Coronary artery (tissue), 2 donors: ENCODE measurements around the gene PAPSS1.

ENCODE experiments used
- DNase-seq: peaks from one replicate; pipeline ENCODE4 v3.0.0-alpha.2; 2017; ENCODE audit warnings: low spot score
- H3K27ac ChIP-seq, 2 donors: fragments of 200-600 bp; sonication (generic); one replicate each; pipeline ENCODE4 v1.5.1; 2016 to 2019
- H3K4me3 ChIP-seq: fragments of 200-600 bp; sonication (generic); 2 replicates; pipeline ENCODE4 v1.5.1; 2016; ENCODE audit warnings: mild to moderate bottlenecking, moderate library complexity
- TF ChIP-seq, protein P1 (sequence below): fragments of 200-600 bp; sonication (generic); IDR thresholded peaks from one replicate; pipeline ENCODE4 v1.5.1; 2019; ENCODE audit warnings: antibody characterized with exemption

The PAPSS1 gene

DNA sequence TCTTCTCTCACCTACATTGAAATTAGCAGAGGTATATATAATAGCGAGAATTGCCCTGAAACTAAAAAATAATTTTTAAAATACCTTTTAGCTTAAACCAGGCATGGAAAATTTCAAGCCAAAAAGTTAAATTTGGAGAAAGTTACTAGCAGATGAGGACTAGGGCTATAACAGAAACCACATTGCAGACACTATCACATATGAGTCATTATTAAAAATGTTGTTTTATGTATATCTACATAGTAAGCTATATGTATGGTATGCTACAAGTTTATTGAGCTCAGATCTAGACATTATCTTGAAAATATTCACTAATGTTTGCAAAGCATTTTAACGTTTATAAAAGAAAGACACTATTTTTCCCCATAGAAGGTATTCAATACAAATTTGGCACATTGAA lies 147.8 kb downstream of the PAPSS1 start:
- DNase-seq = no peak
- no peak overlapping the region for H3K4me3 ChIP-seq
- H3K27ac ChIP-seq = no peak overlapping the region
- TF ChIP-seq, protein P1, sequence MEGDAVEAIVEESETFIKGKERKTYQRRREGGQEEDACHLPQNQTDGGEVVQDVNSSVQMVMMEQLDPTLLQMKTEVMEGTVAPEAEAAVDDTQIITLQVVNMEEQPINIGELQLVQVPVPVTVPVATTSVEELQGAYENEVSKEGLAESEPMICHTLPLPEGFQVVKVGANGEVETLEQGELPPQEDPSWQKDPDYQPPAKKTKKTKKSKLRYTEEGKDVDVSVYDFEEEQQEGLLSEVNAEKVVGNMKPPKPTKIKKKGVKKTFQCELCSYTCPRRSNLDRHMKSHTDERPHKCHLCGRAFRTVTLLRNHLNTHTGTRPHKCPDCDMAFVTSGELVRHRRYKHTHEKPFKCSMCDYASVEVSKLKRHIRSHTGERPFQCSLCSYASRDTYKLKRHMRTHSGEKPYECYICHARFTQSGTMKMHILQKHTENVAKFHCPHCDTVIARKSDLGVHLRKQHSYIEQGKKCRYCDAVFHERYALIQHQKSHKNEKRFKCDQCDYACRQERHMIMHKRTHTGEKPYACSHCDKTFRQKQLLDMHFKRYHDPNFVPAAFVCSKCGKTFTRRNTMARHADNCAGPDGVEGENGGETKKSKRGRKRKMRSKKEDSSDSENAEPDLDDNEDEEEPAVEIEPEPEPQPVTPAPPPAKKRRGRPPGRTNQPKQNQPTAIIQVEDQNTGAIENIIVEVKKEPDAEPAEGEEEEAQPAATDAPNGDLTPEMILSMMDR = no peak

GRCh38 chr4:107570952-107571351 lies 149.1 kb downstream of the PAPSS1 start:
- no peak overlapping the region for H3K27ac ChIP-seq
- no peak for DNase-seq
- H3K4me3 ChIP-seq = no peak overlapping the region
- TF ChIP-seq, protein P1 = no peak

- DNase-seq = no peak
- TF ChIP-seq, protein P1 = no peak
- Histone ChIP-seq H3K27ac (no peak overlapping the region), H3K4me3 (no peak overlapping the region)
Measured at GRCh38 chr4:107564326-107564725, 155.7 kb downstream of the PAPSS1 start.
